Right lobe of liver (tissue), 4 donors: Measurements from ENCODE around the gene SCAF11.

Experiments used
- CTCF ChIP-seq, 4 donors: fragments of 200-600 bp in 3 of 4; fragments of 450-650 bp in 1 of 4; IDR thresholded peaks; one replicate each; pipeline versions ENCODE4 v1.5.1 to v1.8.0; 2016 to 2022; ENCODE audit warnings: antibody characterized with exemption in 4 of 4, mild to moderate bottlenecking in 2 of 4
- POLR2A ChIP-seq: fragments of 450-650 bp; IDR thresholded peaks from one replicate; pipeline ENCODE4 v1.6.1; 2017; ENCODE audit warnings: antibody characterized with exemption, mild to moderate bottlenecking
- donor health status: DM: no; HTN: no; CAD: no.
- donor health status: DM: no; HTN: no; CAD: no.
- donor health status: DM: no; HTN: yes; CAD: no.

- TF ChIP-seq CTCF (IDR thresholded peaks at IDR 0.05) (no peak), POLR2A (no peak)
Observed at GRCh38 chr12:45988264-45988663, 2.1 kb downstream of the SCAF11 start.
